ENCODE measurements around the gene SRPK1.
"Not testable (repeated sequence)": the region's sequence is repeated elsewhere in the genome, so short reads cannot be mapped to it uniquely, and the experiment has no call there.

Gene SRPK1

GRCh38 chr6:35916056-35916455 lies 4.8 kb downstream of the SRPK1 start:
- H3K9me3 ChIP-seq (ENCODE audit: control insufficient read depth, insufficient read depth, low read length): no peaks in the 10 kb centered on the region
- H3K4me1 ChIP-seq (ENCODE audit: control insufficient read depth, insufficient read depth, low read length): no peaks in the 10 kb centered on the region; the same call in 1 of the 2 replicates
- H3K36me3 ChIP-seq (ENCODE audit: control insufficient read depth, insufficient read depth, low read length): peaks cover 5% of the 10 kb centered on the region; the same call in 1 of the 2 replicates
- no peak overlapping the region for H3K4me3 ChIP-seq (ENCODE audit: low read length)
- no CpG with 5 or more reads among the region's 3 CpGs for WGBS (ENCODE audit: insufficient coverage, insufficient read length)
- no peak overlapping the region for H3K27ac ChIP-seq (ENCODE audit: low read length)
- no peak for DNase-seq (ENCODE audit: low read depth, low spot score)
- H3K27me3 ChIP-seq (ENCODE audit: control insufficient read depth, insufficient read depth, low read length): no peaks in the 10 kb centered on the region

GRCh38 chr6:35914536-35914935 lies 6.4 kb downstream of the SRPK1 start:
- H3K27me3 ChIP-seq (ENCODE audit: control insufficient read depth, insufficient read depth, low read length): no peaks in the 10 kb centered on the region
- WGBS (ENCODE audit: insufficient coverage, insufficient read length): no CpG with 5 or more reads among the region's 6 CpGs
- H3K27ac ChIP-seq (ENCODE audit: low read length): no peak overlapping the region
- H3K4me3 ChIP-seq (ENCODE audit: low read length): no peak overlapping the region
- peaks cover 2% of the 10 kb centered on the region; the same call in 1 of the 2 replicates for H3K9me3 ChIP-seq (ENCODE audit: control insufficient read depth, insufficient read depth, low read length)
- peaks cover 13% of the 10 kb centered on the region; the same call in 1 of the 2 replicates for H3K36me3 ChIP-seq (ENCODE audit: control insufficient read depth, insufficient read depth, low read length)
- H3K4me1 ChIP-seq (ENCODE audit: control insufficient read depth, insufficient read depth, low read length): no peaks in the 10 kb centered on the region; the same call in 1 of the 2 replicates
- no peak for DNase-seq (ENCODE audit: low read depth, low spot score)

- Histone ChIP-seq H3K27me3 (ENCODE audit: control insufficient read depth, insufficient read depth, low read length) (no peaks in the 10 kb centered on the region), H3K27ac (ENCODE audit: low read length) (no peak overlapping the region), H3K4me1 (ENCODE audit: control insufficient read depth, insufficient read depth, low read length) (no peaks in the 10 kb centered on the region), H3K4me3 (ENCODE audit: low read length) (no peak overlapping the region), H3K9me3 (ENCODE audit: control insufficient read depth, insufficient read depth, low read length) (peaks cover 2% of the 10 kb centered on the region; the same call in 1 of the 2 replicates), H3K36me3 (ENCODE audit: control insufficient read depth, insufficient read depth, low read length) (peaks cover 21% of the 10 kb centered on the region; the same call in 1 of the 2 replicates)
- WGBS (ENCODE audit: insufficient coverage, insufficient read length): no CpG with 5 or more reads among the region's 8 CpGs
- DNase-seq (ENCODE audit: low read depth, low spot score): no peak
These were observed 8.8 kb downstream of the SRPK1 start for GRCh38 chr6:35911871-35912653.

GRCh38 chr6:35909571-35909970 lies 11.3 kb downstream of the SRPK1 start:
- not testable (repeated sequence) for H3K4me1 ChIP-seq (ENCODE audit: control insufficient read depth, insufficient read depth, low read length); DNase-seq (ENCODE audit: low read depth, low spot score); H3K4me3 ChIP-seq (ENCODE audit: low read length); H3K27me3 ChIP-seq (ENCODE audit: control insufficient read depth, insufficient read depth, low read length); H3K27ac ChIP-seq (ENCODE audit: low read length); H3K9me3 ChIP-seq (ENCODE audit: control insufficient read depth, insufficient read depth, low read length)
- no CpG with 5 or more reads among the region's 2 CpGs for WGBS (ENCODE audit: insufficient coverage, insufficient read length)
- peaks cover 21% of the 10 kb centered on the region; the same call in 1 of the 2 replicates for H3K36me3 ChIP-seq (ENCODE audit: control insufficient read depth, insufficient read depth, low read length)

- DNase-seq (ENCODE audit: low read depth, low spot score); H3K4me3 ChIP-seq (ENCODE audit: low read length); H3K4me1 ChIP-seq (ENCODE audit: control insufficient read depth, insufficient read depth, low read length); H3K9me3 ChIP-seq (ENCODE audit: control insufficient read depth, insufficient read depth, low read length); H3K27ac ChIP-seq (ENCODE audit: low read length); H3K27me3 ChIP-seq (ENCODE audit: control insufficient read depth, insufficient read depth, low read length): not testable (repeated sequence)
- WGBS (ENCODE audit: insufficient coverage, insufficient read length): no CpG with 5 or more reads among the region's 5 CpGs
- peaks cover 21% of the 10 kb centered on the region; the same call in 1 of the 2 replicates for H3K36me3 ChIP-seq (ENCODE audit: control insufficient read depth, insufficient read depth, low read length)
These were observed 12.0 kb downstream of the SRPK1 start for GRCh38 chr6:35908753-35909401.

- Histone ChIP-seq H3K27me3 (ENCODE audit: control insufficient read depth, insufficient read depth, low read length) (no peaks in the 10 kb centered on the region), H3K4me3 (ENCODE audit: low read length) (no peak overlapping the region), H3K4me1 (ENCODE audit: control insufficient read depth, insufficient read depth, low read length) (no peaks in the 10 kb centered on the region), H3K27ac (ENCODE audit: low read length) (no peak overlapping the region), H3K36me3 (ENCODE audit: control insufficient read depth, insufficient read depth, low read length) (peaks cover 21% of the 10 kb centered on the region; the same call in 1 of the 2 replicates), H3K9me3 (ENCODE audit: control insufficient read depth, insufficient read depth, low read length) (peaks cover 2% of the 10 kb centered on the region; the same call in 1 of the 2 replicates)
- no peak for DNase-seq (ENCODE audit: low read depth, low spot score)
- no CpG with 5 or more reads among the region's 6 CpGs for WGBS (ENCODE audit: insufficient coverage, insufficient read length)
These were observed 13.1 kb downstream of the SRPK1 start for GRCh38 chr6:35907750-35908149.

- Histone ChIP-seq H3K4me1 (ENCODE audit: control insufficient read depth, insufficient read depth, low read length) (no peaks in the 10 kb centered on the region), H3K4me3 (ENCODE audit: low read length) (no peak overlapping the region), H3K27ac (ENCODE audit: low read length) (no peak overlapping the region), H3K9me3 (ENCODE audit: control insufficient read depth, insufficient read depth, low read length) (peaks cover 2% of the 10 kb centered on the region; the same call in 1 of the 2 replicates), H3K27me3 (ENCODE audit: control insufficient read depth, insufficient read depth, low read length) (no peaks in the 10 kb centered on the region), H3K36me3 (ENCODE audit: control insufficient read depth, insufficient read depth, low read length) (peaks cover 19% of the 10 kb centered on the region; the same call in 1 of the 2 replicates)
- WGBS (ENCODE audit: insufficient coverage, insufficient read length): no CpG with 5 or more reads among the region's 2 CpGs
- no peak for DNase-seq (ENCODE audit: low read depth, low spot score)
These were observed 14.4 kb downstream of the SRPK1 start for GRCh38 chr6:35906499-35906846.

GRCh38 chr6:35905841-35906498 lies 14.9 kb downstream of the SRPK1 start:
- no peak for DNase-seq (ENCODE audit: low read depth, low spot score)
- Histone ChIP-seq H3K27ac (ENCODE audit: low read length) (no peak overlapping the region), H3K36me3 (ENCODE audit: control insufficient read depth, insufficient read depth, low read length) (peaks cover 15% of the 10 kb centered on the region; the same call in 1 of the 2 replicates), H3K4me3 (ENCODE audit: low read length) (no peak overlapping the region), H3K9me3 (ENCODE audit: control insufficient read depth, insufficient read depth, low read length) (peaks cover 2% of the 10 kb centered on the region; the same call in 1 of the 2 replicates), H3K4me1 (ENCODE audit: control insufficient read depth, insufficient read depth, low read length) (no peaks in the 10 kb centered on the region), H3K27me3 (ENCODE audit: control insufficient read depth, insufficient read depth, low read length) (no peaks in the 10 kb centered on the region)
- WGBS (ENCODE audit: insufficient coverage, insufficient read length): no CpG with 5 or more reads among the region's 8 CpGs

- no peak overlapping the region for H3K27ac ChIP-seq (ENCODE audit: low read length)
- H3K36me3 ChIP-seq (ENCODE audit: control insufficient read depth, insufficient read depth, low read length): peaks cover 12% of the 10 kb centered on the region; the same call in 1 of the 2 replicates
- DNase-seq (ENCODE audit: low read depth, low spot score): no peak
- 100% methylated on average over 1 of the region's 2 CpGs for WGBS (ENCODE audit: insufficient coverage, insufficient read length)
- H3K9me3 ChIP-seq (ENCODE audit: control insufficient read depth, insufficient read depth, low read length): no peaks in the 10 kb centered on the region
- no peaks in the 10 kb centered on the region for H3K4me1 ChIP-seq (ENCODE audit: control insufficient read depth, insufficient read depth, low read length)
- H3K4me3 ChIP-seq (ENCODE audit: low read length): no peak overlapping the region
- H3K27me3 ChIP-seq (ENCODE audit: control insufficient read depth, insufficient read depth, low read length): no peaks in the 10 kb centered on the region
These were observed 15.6 kb downstream of the SRPK1 start for GRCh38 chr6:35905141-35905785.

GRCh38 chr6:35903679-35904078 lies 17.2 kb downstream of the SRPK1 start:
- no CpG with 5 or more reads among the region's 4 CpGs for WGBS (ENCODE audit: insufficient coverage, insufficient read length)
- Histone ChIP-seq H3K4me3 (ENCODE audit: low read length) (no peak overlapping the region), H3K9me3 (ENCODE audit: control insufficient read depth, insufficient read depth, low read length) (no peaks in the 10 kb centered on the region), H3K4me1 (ENCODE audit: control insufficient read depth, insufficient read depth, low read length) (no peaks in the 10 kb centered on the region), H3K27me3 (ENCODE audit: control insufficient read depth, insufficient read depth, low read length) (no peaks in the 10 kb centered on the region), H3K36me3 (ENCODE audit: control insufficient read depth, insufficient read depth, low read length) (peaks cover 2% of the 10 kb centered on the region; the same call in 1 of the 2 replicates), H3K27ac (ENCODE audit: low read length) (no peak overlapping the region)
- DNase-seq (ENCODE audit: low read depth, low spot score): no peak
